ENCODE measurements around the gene PDE9A. TPM values are rescaled to one million over a fixed set of nuclear protein-coding genes. Genes with fewer than 3 reads are reported as not detected.

Gene PDE9A
- total RNA-seq, 1 experiment from 2014 or later: 31.9 TPM

GRCh38 chr21:42621819-42622177 is 31.6 kb upstream of the PDE9A start:
- no peaks in the 10 kb centered on the region for H3K36me3 Mint-ChIP-seq (ENCODE audit: insufficient read depth in 1 of 3, low read depth in 3 of 3)
- H3K4me2 ChIP-seq (ENCODE audit: insufficient read depth, insufficient read length, low read length): no peak overlapping the region
- no peak overlapping the region for H2BK5ac ChIP-seq (ENCODE audit: insufficient read length, low read length)
- no peaks in the 10 kb centered on the region for H3K79me2 ChIP-seq (ENCODE audit: insufficient read depth, low read length)
- TF ChIP-seq, protein P1, sequence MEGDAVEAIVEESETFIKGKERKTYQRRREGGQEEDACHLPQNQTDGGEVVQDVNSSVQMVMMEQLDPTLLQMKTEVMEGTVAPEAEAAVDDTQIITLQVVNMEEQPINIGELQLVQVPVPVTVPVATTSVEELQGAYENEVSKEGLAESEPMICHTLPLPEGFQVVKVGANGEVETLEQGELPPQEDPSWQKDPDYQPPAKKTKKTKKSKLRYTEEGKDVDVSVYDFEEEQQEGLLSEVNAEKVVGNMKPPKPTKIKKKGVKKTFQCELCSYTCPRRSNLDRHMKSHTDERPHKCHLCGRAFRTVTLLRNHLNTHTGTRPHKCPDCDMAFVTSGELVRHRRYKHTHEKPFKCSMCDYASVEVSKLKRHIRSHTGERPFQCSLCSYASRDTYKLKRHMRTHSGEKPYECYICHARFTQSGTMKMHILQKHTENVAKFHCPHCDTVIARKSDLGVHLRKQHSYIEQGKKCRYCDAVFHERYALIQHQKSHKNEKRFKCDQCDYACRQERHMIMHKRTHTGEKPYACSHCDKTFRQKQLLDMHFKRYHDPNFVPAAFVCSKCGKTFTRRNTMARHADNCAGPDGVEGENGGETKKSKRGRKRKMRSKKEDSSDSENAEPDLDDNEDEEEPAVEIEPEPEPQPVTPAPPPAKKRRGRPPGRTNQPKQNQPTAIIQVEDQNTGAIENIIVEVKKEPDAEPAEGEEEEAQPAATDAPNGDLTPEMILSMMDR (conservative IDR thresholded peaks at IDR 0.05): no peak
- H2BK15ac ChIP-seq (ENCODE audit: low read depth, low read length): no peak overlapping the region
- peaks cover 51% of the 10 kb centered on the region for H3K27me3 Mint-ChIP-seq (ENCODE audit: low read depth)
- no peak overlapping the region for H3K14ac ChIP-seq (ENCODE audit: insufficient read depth, low read length)
- H3K27me3 ChIP-seq (ENCODE audit: insufficient read depth, low read length): no peaks in the 10 kb centered on the region
- no peak overlapping the region for H2BK12ac ChIP-seq (ENCODE audit: insufficient read length, low read depth, low read length)
- no peak overlapping the region for H4K91ac ChIP-seq (ENCODE audit: insufficient read length, low read depth, low read length)
- H3K4ac ChIP-seq (ENCODE audit: low read depth, low read length): no peak overlapping the region
- H2BK120ac ChIP-seq (ENCODE audit: low read depth, low read length, poor library complexity, severe bottlenecking): no peak overlapping the region
- DNase-seq: no peak
- no peak overlapping the region for H2AK5ac ChIP-seq (ENCODE audit: insufficient read length, low read length)
- H3K4me3 Mint-ChIP-seq: no peak overlapping the region
- peaks cover 5% of the 10 kb centered on the region for H3K23me2 ChIP-seq (ENCODE audit: insufficient read length, low read depth, low read length, poor library complexity, severe bottlenecking)
- no peak overlapping the region for H3K18ac ChIP-seq (ENCODE audit: insufficient read length, low read depth, low read length)
- no peak overlapping the region for H3T11ph ChIP-seq (ENCODE audit: low read length)
- H3K27ac ChIP-seq (ENCODE audit: insufficient read length, low read depth, low read length): no peak overlapping the region
- no peaks in the 10 kb centered on the region for H4K20me1 ChIP-seq (ENCODE audit: control insufficient read depth, insufficient read depth, insufficient read length)
- WGBS (ENCODE audit: extremely low coverage, insufficient read length, low lambda C conversion rate): no CpG with 5 or more reads among the region's 9 CpGs
- no peak overlapping the region for H2BK20ac ChIP-seq (ENCODE audit: low read depth, low read length, poor library complexity, severe bottlenecking)
- no peak overlapping the region for H4K8ac ChIP-seq (replicated peaks; ENCODE audit: insufficient read length, low read depth, low read length)
- H3K23ac ChIP-seq (ENCODE audit: insufficient read length, low read depth, low read length): no peak overlapping the region
- H4K5ac ChIP-seq (ENCODE audit: insufficient read length, low read depth, low read length): no peak overlapping the region
- H2AFZ ChIP-seq (ENCODE audit: low read length): no peak overlapping the region
- H3K27ac Mint-ChIP-seq: no peak overlapping the region; a peak in 1 of 7 replicates
- no peak overlapping the region for H3K9ac ChIP-seq (ENCODE audit: extremely low read depth, insufficient read length, low read length)
- H3K9me3 ChIP-seq (ENCODE audit: control insufficient read depth, low read depth, low read length): no peaks in the 10 kb centered on the region
- H3K79me1 ChIP-seq (ENCODE audit: insufficient read depth, low read depth, low read length, poor library complexity, severe bottlenecking): no peaks in the 10 kb centered on the region
- no peak overlapping the region for H3K56ac ChIP-seq (ENCODE audit: insufficient read length, low read depth, low read length)
- peaks cover 19 to 21% of the 10 kb centered on the region in 2 experiments for H3K4me1 Mint-ChIP-seq
- peaks cover 3% of the 10 kb centered on the region in 2 experiments; a peak in 2 of 5 replicates for H3K9me3 Mint-ChIP-seq
- no peaks in the 10 kb centered on the region for H3K4me1 ChIP-seq (ENCODE audit: insufficient read depth, low read length)
